ENCODE results near the gene MTFR2. TPM values are rescaled to one million over a fixed set of nuclear protein-coding genes. Genes with fewer than 3 reads are reported as not detected.

The MTFR2 gene
- 1.9 and 4.5 TPM in 2 replicates for total RNA-seq

DNA sequence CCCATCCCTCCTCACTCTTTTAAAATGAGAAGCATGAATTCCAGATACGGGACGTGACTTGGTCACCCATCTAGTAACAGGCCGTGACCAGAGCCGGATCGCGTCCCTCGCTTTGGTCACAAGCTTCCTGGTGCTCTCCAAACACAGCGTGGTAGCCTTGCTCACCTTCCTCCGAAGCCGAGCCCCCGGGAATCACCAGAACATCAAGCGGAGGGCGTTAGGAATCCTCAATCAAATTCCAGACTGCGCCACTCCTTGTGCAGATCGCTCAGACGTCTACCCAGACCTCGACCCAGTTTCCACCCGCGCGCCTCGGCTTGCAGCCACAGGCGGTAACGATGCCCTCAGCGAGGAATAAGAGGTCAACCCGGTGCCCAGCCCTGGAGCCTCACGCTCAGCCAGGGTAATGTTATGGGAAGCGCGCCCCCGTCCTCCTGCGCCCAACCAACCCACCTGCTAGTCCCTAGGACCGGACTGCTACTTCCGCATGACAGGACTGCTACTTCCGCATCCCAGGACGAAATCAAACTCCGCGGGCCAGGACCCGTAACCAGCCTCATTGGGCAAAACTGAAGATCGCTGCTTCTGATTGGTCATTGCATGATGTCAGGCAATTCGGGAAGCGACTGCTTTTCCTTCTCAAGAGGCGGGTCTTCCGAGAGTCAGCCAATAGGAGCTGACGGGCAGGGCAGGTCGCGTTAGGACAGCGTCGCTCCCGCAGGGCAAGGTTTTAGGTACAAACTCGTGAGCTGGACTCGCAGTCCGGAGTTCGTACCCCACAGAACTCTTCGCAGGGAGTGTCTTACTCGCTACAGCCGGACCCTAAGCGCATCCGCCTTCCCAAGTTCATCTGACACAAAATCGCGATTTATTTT lies at the start of gene MTFR2:
Gene MTFR2, minus strand, starts transcription at position 501 of the 875 bp plus-strand sequence. CDS start 1,212 bp downstream, outside the sequence.
- peak; percentile 98 for DNase-seq (ENCODE audit: low read depth, low spot score)

GRCh38 chr6:136294621-136295020 lies 44.5 kb upstream of the MTFR2 start:
- DNase-seq (ENCODE audit: low read depth, low spot score): no peak

GRCh38 chr6:136290410-136291010 lies 40.4 kb upstream of the MTFR2 start:
- DNase-seq (ENCODE audit: low read depth, low spot score): peak; percentile 60

GRCh38 chr6:136289579-136290409 lies 39.7 kb upstream of the MTFR2 start, which contains the start of gene BCLAF1:
Gene BCLAF1 (minus strand): TSS chr6:136289846. CDS start chr6:136279866, 9,980 bp downstream.
- DNase-seq (ENCODE audit: low read depth, low spot score): peak; percentile 99

GRCh38 chr6:136289327-136289578 lies 39.1 kb upstream of the MTFR2 start:
- DNase-seq (ENCODE audit: low read depth, low spot score): peak; percentile 66

- DNase-seq (ENCODE audit: low read depth, low spot score): peak; percentile 85
Observed at GRCh38 chr6:136288566-136289326, 38.6 kb upstream of the MTFR2 start.

GRCh38 chr6:136284909-136285308 lies 34.8 kb upstream of the MTFR2 start:
- DNase-seq (ENCODE audit: low read depth, low spot score): no peak

DNA sequence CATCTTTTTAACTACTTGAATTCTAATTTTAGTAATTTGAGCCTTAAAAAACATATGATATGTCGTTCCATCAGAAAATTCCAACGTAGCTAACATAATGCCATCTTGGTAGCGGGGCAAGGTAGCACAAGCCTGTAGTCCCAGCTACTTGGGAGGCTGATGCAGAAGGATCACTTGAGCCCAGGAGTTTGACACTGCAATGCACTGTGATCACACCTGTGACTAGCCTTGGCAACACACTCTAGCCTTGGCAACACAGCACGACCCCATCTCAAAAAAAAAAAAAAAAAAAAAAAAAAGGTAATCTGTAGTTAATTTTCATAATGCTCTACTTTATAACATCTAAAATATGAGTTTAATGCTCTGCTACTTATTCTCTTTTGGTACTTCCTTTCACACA lies 32.8 kb upstream of the MTFR2 start:
- no peak for DNase-seq (ENCODE audit: low read depth, low spot score)

- DNase-seq (ENCODE audit: low read depth, low spot score): no peak
Observed at GRCh38 chr6:136280032-136280609, 30.0 kb upstream of the MTFR2 start.

DNA sequence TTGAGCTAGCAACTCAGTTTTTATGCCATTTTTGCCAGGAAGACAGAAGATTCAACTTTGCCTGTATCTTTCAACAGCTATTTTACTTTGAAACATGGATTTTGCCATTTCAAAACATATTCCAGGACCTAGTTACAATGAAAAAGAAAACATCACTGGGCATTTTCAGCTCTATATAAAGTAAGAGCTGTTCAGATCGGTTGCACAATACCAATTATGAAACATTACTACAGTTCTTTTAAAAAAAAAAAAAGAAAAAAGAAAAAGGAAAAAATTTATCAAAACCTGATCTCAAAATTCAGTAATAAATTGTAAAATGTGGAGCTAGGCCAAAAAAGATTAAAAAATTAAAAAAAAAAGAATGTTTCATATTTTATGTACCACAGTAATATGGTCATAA lies 24.0 kb upstream of the MTFR2 start:
- no peak for DNase-seq (ENCODE audit: low read depth, low spot score)

DNA sequence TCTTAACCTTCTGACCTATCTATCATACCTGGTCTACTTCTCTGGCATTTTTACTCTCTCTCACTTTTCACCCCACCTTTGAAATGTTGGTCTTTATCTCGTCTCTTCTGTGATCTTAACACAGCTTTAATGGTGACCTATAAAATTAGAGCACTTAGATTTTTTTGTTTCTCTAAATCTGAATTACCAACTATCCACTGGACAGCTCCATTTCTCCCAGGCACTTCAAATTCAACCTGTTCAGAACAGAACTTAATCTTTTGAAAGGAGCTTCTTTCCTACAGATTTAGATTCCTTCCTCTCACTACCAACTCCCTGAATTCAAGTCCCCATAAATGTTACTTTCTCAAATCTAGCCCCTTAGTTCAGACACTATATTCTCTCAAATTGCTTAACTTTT lies 15.0 kb upstream of the MTFR2 start:
- DNase-seq (ENCODE audit: low read depth, low spot score): no peak

- no peak for DNase-seq (ENCODE audit: low read depth, low spot score)
Observed at GRCh38 chr6:136262940-136263339, 12.8 kb upstream of the MTFR2 start.

DNA sequence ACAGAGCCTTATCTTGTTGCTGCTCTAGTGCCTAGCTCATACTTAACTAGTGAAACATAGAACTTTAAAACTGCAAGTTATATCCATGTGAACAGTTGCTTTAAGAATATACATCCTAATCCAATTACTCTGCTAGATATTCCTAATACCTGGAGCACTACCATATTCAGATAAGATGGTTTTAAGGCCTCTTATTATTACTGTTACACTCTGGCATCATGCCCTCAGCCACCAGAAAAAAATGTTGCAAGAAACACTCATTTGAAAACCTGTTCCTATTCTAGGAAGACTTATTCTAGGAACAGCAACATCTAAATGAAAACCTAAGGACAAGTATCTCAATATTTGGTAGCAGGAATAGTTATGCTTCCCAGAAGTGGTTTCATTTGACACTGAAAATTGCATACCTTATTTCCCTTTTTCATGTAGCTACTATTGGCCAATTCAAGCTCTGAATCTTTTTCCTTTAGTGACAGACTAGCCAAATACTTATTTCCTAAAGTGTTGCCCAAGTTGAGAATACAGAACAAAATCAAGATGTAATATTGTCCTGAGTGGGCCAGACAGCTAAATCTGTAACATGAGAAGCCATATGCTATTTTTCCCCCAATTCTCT lies 4.8 kb upstream of the MTFR2 start:
- no peak for DNase-seq (ENCODE audit: low read depth, low spot score)

- no peak for DNase-seq (ENCODE audit: low read depth, low spot score)
Observed at GRCh38 chr6:136253734-136254133, 3.6 kb upstream of the MTFR2 start.

GRCh38 chr6:136252441-136252840 lies 2.3 kb upstream of the MTFR2 start:
- no peak for DNase-seq (ENCODE audit: low read depth, low spot score)

DNA sequence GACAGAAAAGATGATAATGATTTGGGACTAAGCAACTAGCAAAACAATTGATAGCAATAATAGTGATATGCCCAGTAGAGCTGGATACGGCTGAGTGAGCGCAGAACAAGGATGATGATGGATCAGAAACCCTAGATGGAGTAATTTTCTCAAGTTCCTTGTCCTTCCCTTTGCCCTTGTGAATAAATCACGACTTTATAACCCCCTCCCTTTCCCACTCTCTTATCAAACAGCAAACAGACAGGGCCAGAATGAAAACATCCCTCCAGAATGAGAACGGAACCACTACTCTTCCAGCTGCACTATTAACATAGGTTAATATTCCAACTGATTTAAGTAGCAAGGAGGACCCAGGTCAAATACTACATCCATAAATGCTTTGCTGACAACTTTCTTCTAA lies 1.3 kb upstream of the MTFR2 start:
- no peak for DNase-seq (ENCODE audit: low read depth, low spot score)

GRCh38 chr6:136250686-136251008 lies 536 bp upstream of the MTFR2 start:
- DNase-seq (ENCODE audit: low read depth, low spot score): no peak

DNA sequence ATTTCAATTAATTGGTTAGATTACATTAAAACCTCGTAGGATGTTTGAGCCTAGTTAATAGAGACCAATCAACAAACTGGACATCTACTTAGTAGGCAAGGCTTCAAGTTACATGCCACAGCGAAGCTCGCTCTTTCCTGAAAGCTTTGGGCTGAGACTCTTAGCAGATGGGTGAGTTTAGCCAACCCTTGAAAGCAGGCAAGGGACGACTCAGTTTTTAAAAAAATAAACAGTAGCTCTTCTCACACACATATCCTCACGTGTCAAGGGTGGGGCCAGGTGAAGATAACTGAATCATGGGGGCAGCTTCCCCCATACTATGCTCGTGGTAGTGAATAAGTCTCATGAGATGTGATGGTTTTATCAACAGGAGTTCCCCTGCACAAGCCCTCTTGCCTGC lies 775 bp downstream of the MTFR2 start:
- no peak for DNase-seq (ENCODE audit: low read depth, low spot score)

GRCh38 chr6:136244061-136244616 lies 6.0 kb downstream of the MTFR2 start:
- DNase-seq (ENCODE audit: low read depth, low spot score): no peak

All from pulmonary artery endothelial cell (primary cell).